ENCODE results near the gene CRYBA2.

DNA sequence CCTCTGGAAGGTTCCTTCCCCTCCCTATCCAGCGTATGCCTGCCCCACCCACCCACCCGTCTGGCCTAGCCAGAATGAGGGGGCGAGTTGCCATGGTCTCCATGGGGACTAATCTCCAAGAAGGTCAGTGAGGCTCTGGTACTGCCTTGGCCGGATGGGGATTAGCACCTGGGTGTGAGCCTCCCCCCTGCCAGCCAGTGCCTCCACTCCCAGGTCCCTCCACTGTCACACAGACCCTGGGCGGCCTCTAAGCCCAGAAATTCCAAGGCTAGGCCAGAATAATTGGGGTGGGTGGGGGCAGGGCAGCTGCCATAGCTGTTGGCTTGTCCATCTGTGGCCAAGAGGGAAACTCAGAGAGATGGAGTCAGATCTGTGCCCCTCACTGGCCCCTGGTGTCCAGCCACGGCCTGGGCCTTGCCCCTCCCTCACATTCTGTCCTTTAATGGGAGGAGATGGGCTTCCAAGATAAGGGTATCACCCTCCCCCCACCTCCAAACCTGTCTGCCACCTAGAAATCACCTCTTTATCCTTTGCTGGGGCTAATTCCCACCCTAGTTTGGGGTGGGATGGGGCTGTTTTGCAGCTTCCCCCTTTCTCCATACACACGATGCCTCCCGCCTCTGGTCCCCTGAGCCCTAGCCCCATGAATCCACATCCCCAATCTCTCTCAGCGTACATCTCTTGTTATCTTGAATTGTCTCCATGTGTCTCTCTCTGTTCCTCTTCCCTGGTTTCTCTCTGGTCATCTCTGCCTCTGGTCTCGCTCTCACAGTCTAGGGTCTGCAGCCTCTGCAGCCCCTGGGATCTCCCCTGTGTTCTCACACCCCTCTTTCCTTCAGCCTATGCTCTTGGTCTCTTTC lies 6.0 kb upstream of the CRYBA2 start:
- TF ChIP-seq, protein P1, sequence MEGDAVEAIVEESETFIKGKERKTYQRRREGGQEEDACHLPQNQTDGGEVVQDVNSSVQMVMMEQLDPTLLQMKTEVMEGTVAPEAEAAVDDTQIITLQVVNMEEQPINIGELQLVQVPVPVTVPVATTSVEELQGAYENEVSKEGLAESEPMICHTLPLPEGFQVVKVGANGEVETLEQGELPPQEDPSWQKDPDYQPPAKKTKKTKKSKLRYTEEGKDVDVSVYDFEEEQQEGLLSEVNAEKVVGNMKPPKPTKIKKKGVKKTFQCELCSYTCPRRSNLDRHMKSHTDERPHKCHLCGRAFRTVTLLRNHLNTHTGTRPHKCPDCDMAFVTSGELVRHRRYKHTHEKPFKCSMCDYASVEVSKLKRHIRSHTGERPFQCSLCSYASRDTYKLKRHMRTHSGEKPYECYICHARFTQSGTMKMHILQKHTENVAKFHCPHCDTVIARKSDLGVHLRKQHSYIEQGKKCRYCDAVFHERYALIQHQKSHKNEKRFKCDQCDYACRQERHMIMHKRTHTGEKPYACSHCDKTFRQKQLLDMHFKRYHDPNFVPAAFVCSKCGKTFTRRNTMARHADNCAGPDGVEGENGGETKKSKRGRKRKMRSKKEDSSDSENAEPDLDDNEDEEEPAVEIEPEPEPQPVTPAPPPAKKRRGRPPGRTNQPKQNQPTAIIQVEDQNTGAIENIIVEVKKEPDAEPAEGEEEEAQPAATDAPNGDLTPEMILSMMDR (IDR thresholded peaks at IDR 0.05; ENCODE audit: insufficient read depth, low read length, poor library complexity, severe bottlenecking), result no peak
- no peak for TF ChIP-seq EZH2phosphoT487 (conservative IDR thresholded peaks at IDR 0.05; ENCODE audit: low read length)
